IPS-18c (cell line): ENCODE measurements around the gene ANP32B.
"Not testable (repeated sequence)": the region's sequence is repeated elsewhere in the genome, so short reads cannot be mapped to it uniquely, and the experiment has no call there.

Experiments used
- H3K4me3 ChIP-seq: 2 replicates; pipeline ENCODE4 v1.7.0; 2013; ENCODE audit warnings: low read depth, mild to moderate bottlenecking, low read length, moderate library complexity; ENCODE audit not compliant: insufficient read depth
- H3K9me3 ChIP-seq: one replicate; pipeline ENCODE4 v1.6.1; 2013; ENCODE audit warnings: mild to moderate bottlenecking, low read length, moderate library complexity; ENCODE audit not compliant: control insufficient read depth, insufficient read depth

The ANP32B gene

GRCh38 chr9:97982683-97983588, at the start of gene ANP32B:
Gene ANP32B (plus strand): TSS chr9:97983341. CDS start chr9:97983556, 215 bp downstream.
- peaks cover 4% of the 10 kb centered on the region for H3K9me3 ChIP-seq
- H3K4me3 ChIP-seq, result peak within 1 kb of the TSS; percentile 81

GRCh38 chr9:97934321-97935115, 48.6 kb upstream of the ANP32B start:
- Histone ChIP-seq H3K9me3 (no peaks in the 10 kb centered on the region), H3K4me3 (no peak overlapping the region)

GRCh38 chr9:97935276-97935675, 47.9 kb upstream of the ANP32B start:
- Histone ChIP-seq H3K9me3 (no peaks in the 10 kb centered on the region), H3K4me3 (no peak overlapping the region)

GRCh38 chr9:97936998-97937397, 46.1 kb upstream of the ANP32B start:
- H3K9me3 ChIP-seq, result no peaks in the 10 kb centered on the region
- no peak overlapping the region for H3K4me3 ChIP-seq

- Histone ChIP-seq H3K4me3 (no peak within 1 kb of the TSS), H3K9me3 (no peaks in the 10 kb centered on the region)
These were observed 45.0 kb upstream of the ANP32B start, which contains the start of gene HEMGN for GRCh38 chr9:97938081-97938644. Gene HEMGN (minus strand): TSS chr9:97938172. CDS start chr9:97938136, 36 bp downstream.

GRCh38 chr9:97940233-97940632, 42.9 kb upstream of the ANP32B start:
- H3K4me3 ChIP-seq, result no peak overlapping the region
- H3K9me3 ChIP-seq, result no peaks in the 10 kb centered on the region

GRCh38 chr9:97940741-97941140, 42.4 kb upstream of the ANP32B start:
- no peaks in the 10 kb centered on the region for H3K9me3 ChIP-seq
- H3K4me3 ChIP-seq, result no peak overlapping the region

- Histone ChIP-seq H3K4me3 (no peak overlapping the region), H3K9me3 (no peaks in the 10 kb centered on the region)
These were observed 41.8 kb upstream of the ANP32B start for GRCh38 chr9:97941323-97941722.

- no peak overlapping the region for H3K4me3 ChIP-seq
- H3K9me3 ChIP-seq, result no peaks in the 10 kb centered on the region
These were observed 39.8 kb upstream of the ANP32B start for GRCh38 chr9:97943308-97943855.

GRCh38 chr9:97944612-97945011, 38.5 kb upstream of the ANP32B start:
- H3K4me3 ChIP-seq, result no peak overlapping the region
- H3K9me3 ChIP-seq, result no peaks in the 10 kb centered on the region

- not testable (repeated sequence) for H3K4me3 ChIP-seq, H3K9me3 ChIP-seq
These were observed 37.7 kb upstream of the ANP32B start for GRCh38 chr9:97945470-97945869.

GRCh38 chr9:97947094-97947493, 36.0 kb upstream of the ANP32B start:
- not testable (repeated sequence) for H3K4me3 ChIP-seq, H3K9me3 ChIP-seq

GRCh38 chr9:97950873-97951272, 32.3 kb upstream of the ANP32B start:
- not testable (repeated sequence) for H3K4me3 ChIP-seq, H3K9me3 ChIP-seq

- Histone ChIP-seq H3K4me3 (no peak overlapping the region), H3K9me3 (no peaks in the 10 kb centered on the region)
These were observed 28.6 kb upstream of the ANP32B start for GRCh38 chr9:97954550-97954989.

GRCh38 chr9:97956331-97956730, 26.8 kb upstream of the ANP32B start:
- no peak overlapping the region for H3K4me3 ChIP-seq
- no peaks in the 10 kb centered on the region for H3K9me3 ChIP-seq

- H3K9me3 ChIP-seq, result no peaks in the 10 kb centered on the region
- H3K4me3 ChIP-seq, result no peak overlapping the region
These were observed 24.2 kb upstream of the ANP32B start for GRCh38 chr9:97958812-97959511.

GRCh38 chr9:97959585-97959984, 23.6 kb upstream of the ANP32B start:
- Histone ChIP-seq H3K9me3 (no peaks in the 10 kb centered on the region), H3K4me3 (no peak overlapping the region)
